Measurements from ENCODE around the gene DDX59.
"Not testable (repeated sequence)": the region's sequence is repeated elsewhere in the genome, so short reads cannot be mapped to it uniquely, and the experiment has no call there.

Gene DDX59

DNA sequence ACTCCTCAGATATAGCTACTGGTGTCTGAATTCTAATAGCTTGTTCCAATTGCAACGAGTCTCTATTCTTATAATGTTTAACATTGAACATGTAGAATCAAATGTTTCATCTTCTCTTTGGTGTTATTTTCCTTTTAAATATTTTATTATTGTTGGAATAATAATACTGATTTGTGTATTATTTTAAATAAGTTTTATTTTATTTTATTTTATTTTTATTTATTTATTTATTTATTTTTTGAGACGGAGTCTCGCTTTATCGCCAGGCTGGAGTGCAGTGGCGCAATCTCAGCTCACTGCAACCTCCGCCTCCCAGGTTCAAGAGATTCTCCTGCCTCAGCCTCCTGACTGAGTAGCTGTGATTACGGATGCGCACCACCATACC is 39.2 kb downstream of the DDX59 start:
- in situ Hi-C loops (cut with MboI; ENCODE audit: low sequenced_read_pairs): not testable (repeated sequence)

DNA sequence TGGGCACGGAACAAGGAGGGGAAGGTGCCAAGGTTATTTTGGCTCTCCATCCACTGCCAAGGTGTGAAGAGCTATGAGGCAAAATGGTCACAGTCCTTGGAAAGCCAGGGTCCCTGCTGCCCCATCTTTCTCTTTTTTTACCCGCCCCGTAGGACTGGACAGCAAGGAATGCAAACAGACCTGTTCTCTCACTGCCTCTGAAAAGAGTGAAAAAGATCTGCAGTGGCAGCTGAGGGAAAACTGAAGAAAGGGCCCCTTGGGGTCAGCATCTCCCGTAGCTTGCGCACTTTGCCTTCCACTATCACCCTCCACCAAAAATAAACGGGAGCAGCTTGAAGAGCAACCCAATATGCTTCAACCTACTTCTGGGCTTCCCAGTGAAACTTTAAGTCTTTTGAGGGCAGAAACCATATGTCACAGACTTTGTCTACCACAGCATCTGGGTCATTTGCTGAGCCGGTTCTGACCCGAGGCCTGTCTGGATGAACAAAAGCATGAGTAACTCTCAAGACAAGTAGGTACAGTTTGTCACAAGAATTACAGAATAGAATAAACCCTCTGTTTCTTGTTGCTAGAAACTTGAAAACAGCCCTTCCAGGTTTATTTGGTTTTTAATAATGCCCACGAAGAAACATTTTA is 39.7 kb downstream of the DDX59 start:
- in situ Hi-C loops (cut with MboI; ENCODE audit: low sequenced_read_pairs): loop anchor here (10.0 kb wide), 2 partner anchors 175 to 415 kb away; no protein-coding TSS in a partner anchor

DNA sequence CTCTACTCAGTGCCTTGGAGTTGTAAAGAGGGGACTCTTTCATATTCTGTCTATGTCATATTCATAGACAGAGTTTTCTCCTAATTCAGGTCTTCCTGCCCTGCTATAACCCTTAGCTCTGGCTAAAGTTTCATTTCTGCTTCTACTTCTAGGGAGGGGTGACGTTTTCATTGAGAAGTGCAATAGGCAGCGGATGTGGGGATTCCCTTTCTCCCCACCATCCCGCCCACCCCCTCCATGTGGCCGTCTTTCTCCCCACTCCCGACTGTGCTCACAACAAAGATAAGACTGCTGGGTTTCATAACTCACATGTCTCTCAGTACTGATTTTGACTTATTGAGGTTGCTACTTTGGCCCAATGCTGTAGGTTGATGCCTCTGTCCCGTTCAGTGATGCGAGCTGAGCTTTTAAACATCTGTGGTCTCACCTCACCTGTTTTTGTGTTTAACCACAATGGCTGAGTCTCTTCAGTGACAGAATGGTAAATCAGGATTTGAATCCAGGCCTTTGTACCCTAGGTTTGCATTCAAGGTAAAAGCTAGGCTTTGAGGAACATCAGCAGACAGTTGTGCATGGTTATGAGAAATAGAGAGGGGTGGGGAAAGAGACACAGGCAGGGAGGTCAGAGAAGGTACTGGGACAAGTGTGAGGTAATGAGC is 41.4 kb downstream of the DDX59 start:
- in situ Hi-C loops (cut with MboI; ENCODE audit: low sequenced_read_pairs): loop anchor here (10.0 kb wide), 2 partner anchors 176 to 416 kb away; no protein-coding TSS in a partner anchor

DNA sequence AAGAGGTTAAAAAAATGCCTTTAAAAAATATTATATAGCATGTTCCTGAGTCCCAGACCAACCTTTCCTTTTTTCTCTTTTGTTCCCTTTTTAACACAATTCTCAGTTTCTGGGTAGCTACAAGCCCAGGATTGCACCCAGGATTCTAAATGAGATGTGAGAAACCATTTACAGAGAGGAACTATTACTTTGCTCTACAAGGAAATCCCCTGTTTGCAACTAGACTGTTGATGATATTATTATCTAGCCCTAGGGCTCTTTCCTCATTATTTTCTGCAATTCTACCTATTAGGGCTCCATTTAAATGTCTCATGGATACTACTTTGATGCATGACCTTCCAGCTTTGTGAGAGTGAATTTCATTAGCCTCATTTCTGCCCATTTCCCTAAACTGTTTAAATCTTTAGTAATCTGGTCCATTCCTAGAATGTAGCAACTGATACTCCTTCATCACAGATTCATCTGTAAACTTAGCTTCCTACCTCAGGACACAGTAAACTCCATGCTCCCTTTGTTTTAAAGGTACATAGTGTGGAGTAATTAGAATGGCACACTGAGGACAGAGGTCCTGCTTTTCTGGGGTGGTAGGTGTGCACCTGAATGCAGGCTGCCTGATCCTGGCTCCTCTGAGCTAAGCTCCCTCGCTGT is 42.0 kb downstream of the DDX59 start:
- in situ Hi-C loops (cut with MboI; ENCODE audit: low sequenced_read_pairs): loop anchor here (10.0 kb wide), 2 partner anchors 177 to 417 kb away; no protein-coding TSS in a partner anchor

DNA sequence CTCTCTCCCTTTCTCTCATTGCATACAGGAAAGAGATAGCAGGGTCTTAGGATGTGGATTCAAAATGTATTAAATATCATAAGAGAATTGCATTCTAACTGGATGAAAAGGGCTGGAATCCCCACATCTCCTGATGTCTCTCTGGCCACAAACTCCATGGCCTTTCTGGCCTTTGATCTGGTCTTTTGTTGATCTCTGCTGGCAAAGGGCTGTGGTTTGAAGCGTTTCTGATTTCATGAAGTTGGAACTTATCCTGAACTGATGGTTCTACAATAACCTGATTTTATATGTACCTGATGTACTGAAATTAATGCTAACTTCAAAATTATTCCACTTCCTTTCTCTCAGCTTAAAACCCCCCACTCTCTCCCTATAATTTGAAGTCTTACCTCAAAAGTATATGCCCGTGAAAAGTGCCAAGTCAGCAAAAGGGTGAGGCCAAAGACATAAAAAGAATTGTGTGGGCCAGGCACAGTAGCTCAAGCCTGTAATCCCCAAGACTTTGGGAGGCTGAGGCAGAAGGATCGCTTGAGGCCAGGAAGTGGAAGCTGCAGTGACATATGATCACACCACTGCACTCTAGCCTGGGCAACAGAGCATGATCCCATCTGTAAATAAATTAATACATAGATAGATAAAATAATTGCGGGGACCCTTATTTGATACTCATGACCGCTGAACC is 42.7 kb downstream of the DDX59 start:
- in situ Hi-C loops (cut with MboI; ENCODE audit: low sequenced_read_pairs): loop anchor here (10.0 kb wide), 2 partner anchors 178 to 418 kb away; no protein-coding TSS in a partner anchor

DNA sequence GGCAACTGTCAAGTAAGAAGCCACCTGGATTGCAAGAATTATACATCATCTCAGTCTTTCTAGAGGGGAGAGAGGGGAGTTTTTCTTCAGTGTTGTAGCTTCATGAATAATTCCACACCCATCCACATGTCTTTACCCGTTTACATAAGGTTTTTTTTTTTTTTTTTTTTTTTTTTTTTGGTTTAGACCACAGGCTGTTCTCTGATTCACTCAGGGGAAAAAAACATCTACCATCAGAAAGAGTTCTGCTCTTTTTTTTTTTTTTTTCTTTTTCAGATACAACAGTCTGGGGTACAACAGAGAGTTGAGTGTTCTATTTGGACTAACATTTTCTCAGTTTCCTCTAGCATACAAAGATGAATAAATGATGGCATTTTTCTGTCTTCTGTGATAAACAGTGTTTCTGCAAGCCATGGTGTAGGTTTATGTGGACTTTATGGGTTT is 44.3 kb downstream of the DDX59 start:
- in situ Hi-C loops (cut with MboI; ENCODE audit: low sequenced_read_pairs): loop anchor here (10.0 kb wide), 2 partner anchors 179 to 419 kb away; no protein-coding TSS in a partner anchor

DNA sequence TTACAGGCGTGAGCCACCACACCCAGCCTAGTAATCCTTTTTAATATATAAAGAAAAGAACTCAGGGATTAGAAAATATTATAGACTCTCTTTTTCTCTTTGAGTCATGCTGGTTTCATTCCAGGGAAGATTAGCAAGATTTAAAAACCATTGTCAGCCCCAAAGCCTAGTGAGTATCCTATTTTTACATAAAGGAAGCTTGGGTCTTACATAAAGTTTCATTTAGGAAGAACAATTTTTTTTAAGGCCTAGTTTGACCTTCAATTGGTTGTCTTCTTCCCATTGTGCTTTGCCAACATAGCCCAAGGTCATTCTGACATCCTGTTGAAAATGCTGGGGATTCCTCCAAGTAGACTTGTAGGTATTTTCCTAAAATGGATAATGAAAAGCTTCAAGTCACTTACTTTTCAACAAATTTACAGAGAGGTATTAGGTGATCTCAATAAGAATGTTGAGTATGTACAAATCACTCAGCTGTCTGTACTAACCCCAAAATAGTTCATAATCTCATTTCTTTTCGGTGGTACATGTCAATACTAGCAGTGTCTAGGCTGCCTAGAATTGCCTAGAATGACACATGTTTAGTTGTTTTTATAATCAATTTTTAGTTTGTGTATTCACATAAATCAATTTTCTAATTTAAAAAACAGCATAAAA is 44.9 kb downstream of the DDX59 start:
- in situ Hi-C loops (cut with MboI; ENCODE audit: low sequenced_read_pairs): loop anchor here (10.0 kb wide), 2 partner anchors 180 to 420 kb away; no protein-coding TSS in a partner anchor

DNA sequence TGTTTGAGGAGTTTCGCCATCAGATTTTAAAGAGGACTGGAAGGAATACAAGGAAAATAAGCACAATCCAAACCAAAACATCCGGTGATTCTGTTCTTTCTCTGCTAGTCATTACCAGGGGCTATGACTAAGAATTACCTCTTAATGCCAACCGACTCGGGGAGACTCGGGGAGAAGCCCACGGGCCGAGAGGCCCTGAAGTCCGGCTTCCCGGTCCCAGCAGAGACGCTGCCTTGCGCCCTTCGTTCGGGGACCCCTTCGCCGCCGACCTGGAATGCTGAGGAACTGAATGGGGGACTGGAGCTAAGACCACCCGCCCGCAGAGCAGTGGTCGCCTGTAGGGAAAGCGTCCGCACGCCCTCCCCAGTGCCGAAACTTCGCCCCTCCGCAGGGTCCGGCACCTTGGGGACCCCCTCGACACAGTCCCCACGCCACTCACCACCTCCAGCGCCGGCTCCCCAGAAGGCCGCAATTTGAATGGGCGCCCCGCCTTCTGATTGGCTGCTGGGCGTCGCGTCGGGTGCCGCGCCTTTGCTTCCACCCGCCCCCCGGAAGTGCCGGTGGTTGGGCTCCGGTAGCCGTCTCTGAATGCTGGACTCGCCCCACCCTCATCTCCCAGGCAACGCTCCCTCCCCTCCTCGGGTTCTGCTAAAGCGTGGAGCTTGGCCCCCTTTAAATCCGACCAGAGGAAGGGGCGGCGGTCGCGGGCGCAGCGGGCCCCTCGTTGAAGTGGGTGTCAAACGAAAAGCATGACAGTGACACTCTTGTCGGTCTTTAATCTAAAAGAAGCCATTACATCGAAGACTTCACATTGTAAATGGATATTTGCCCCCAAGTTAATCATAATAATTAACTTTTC is 49.2 kb downstream of the DDX59 start, which contains the start of gene KIF14:
Gene KIF14 (minus strand): TSS at position 479 of the 859 bp plus-strand sequence. CDS start 2,028 bp downstream, outside the sequence.
- in situ Hi-C loops (cut with MboI; ENCODE audit: low sequenced_read_pairs): loop anchor here (10.0 kb wide), 2 partner anchors 184 to 424 kb away; no protein-coding TSS in a partner anchor

DNA sequence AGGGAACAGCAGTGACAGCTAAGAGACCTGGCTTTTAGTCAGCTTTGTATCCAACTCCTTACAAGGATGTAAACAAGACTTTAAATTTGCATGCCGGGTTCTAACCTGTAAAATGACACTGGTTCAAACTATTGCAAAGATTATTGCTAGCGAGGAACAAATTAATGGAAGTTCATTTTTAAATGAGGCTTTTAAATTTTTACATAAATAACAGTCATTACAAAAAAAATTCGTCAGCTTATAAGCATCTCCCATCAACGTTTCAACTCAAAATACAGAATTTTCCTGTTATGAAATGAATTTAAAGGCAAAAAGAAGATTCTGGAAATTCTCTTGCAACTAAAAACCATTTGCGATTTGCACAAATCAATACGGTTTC is 49.8 kb downstream of the DDX59 start:
- in situ Hi-C loops (cut with MboI; ENCODE audit: low sequenced_read_pairs): loop anchor here (10.0 kb wide), 2 partner anchors 185 to 425 kb away; no protein-coding TSS in a partner anchor

DNA sequence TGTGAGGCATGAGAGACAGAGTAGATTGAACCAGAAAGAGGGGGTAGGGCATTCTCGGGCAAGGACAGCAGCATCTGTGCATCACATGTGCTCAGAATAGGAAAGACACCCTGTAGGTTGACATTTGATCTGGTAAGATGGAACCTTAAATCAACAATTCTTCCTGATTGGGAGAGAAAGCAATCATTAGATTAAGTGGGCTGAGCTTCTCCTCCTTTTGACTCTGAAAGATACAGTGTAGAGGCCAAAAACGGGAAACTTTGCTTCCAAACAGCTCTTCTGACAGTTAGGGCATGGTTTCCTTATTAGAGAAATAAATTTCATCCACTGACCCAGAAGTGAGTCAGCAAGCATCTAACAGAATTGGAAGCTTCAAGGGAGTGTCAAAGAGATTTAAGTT is 58.9 kb downstream of the DDX59 start:
- in situ Hi-C loops (cut with MboI; ENCODE audit: low sequenced_read_pairs): no loop called here

DNA sequence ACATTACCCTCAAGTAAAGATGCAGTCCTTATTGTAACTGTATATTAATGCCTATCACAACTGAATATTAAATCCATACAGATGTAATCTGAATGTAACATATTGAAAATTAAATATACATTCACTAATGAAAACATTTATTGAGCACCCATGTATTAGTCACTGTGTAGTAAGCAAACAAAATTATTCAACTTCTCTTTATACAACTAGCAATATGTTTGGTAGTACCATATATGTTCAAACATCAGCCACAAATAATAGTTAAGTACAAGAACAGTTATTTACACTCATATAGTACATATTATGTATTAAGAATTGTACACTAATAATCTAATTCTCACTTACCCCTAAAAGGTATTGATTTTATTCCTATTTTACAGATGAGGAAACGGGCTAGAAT is 67.1 kb downstream of the DDX59 start:
- in situ Hi-C loops (cut with MboI; ENCODE audit: low sequenced_read_pairs): no loop called here

Measured in HL-60/S4 (cell line).